HG03039 (cell line): ENCODE data around the gene ZNF839.
"Not testable (repeated sequence)": the region's sequence is repeated elsewhere in the genome, so short reads cannot be mapped to it uniquely, and the experiment has no call there.

Source experiments
- ATAC-seq: cut with Tn5 transposase; IDR thresholded peaks from one replicate; pipeline ENCODE4 v1.9.1; 2021; ENCODE audit warnings: mild to moderate bottlenecking, moderate library complexity; ENCODE audit not compliant: unreplicated experiment

Gene ZNF839

DNA sequence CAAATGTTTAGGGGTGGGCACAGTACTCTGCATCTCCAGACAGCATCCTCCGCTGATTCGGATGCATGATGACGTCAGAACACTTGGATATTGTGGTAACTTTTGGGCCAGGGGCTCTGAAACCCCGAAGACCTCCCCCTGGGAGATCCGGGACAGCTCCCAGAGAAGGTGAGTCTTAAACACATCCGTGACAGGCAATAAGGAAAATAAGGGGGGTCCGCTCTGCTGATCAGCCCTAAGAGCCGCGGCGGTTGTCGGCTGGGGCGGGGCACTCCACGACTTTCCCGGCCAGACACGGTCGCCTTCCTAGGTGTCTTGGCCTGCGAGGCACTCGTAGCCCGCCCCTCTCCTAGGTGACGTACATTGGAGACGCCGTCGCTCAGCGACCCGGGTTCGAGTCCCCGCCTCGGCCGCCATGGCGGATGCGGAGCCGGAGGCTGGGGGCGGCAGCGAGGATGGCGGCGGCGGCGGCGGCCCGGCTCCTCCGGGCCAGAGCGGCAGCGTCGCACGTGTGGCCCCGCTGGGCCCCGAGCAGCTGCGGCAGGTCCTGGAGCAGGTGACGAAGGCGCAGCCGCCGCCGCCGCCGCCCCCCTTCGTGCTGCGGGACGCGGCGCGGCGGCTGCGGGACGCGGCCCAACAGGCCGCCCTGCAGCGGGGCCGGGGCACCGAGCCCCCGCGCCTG lies at the start of gene ZNF839:
Gene ZNF839, plus strand, starts transcription at position 396 of the 682 bp plus-strand sequence. Its CDS starts 20 bp downstream, at position 416.
- ATAC-seq: peak; percentile 60

DNA sequence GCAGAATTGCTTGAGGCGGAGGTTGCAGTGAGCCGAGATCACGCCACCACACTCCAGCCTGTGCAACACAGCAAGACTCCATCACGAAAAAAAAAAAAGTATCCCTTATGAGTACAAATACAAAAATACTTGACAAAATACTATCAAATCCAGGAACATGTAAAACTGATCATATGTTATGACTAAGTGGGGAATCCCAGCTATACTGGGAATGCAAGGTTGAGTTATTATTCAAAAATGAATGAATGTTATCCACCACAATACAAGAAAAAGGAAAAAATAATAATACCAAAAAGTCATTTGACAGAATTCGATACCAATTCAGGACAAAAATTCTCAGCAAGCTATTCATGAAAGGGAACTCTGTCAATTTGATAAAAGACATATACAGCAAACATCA lies 47.2 kb upstream of the ZNF839 start:
- ATAC-seq: no peak

- ATAC-seq: no peak
Observed at GRCh38 chr14:102275866-102276265, 43.7 kb upstream of the ZNF839 start.

GRCh38 chr14:102277874-102278630 lies 41.5 kb upstream of the ZNF839 start:
- ATAC-seq: no peak

GRCh38 chr14:102278631-102278935 lies 41.0 kb upstream of the ZNF839 start:
- no peak for ATAC-seq

GRCh38 chr14:102279282-102279681 lies 40.3 kb upstream of the ZNF839 start:
- no peak for ATAC-seq

DNA sequence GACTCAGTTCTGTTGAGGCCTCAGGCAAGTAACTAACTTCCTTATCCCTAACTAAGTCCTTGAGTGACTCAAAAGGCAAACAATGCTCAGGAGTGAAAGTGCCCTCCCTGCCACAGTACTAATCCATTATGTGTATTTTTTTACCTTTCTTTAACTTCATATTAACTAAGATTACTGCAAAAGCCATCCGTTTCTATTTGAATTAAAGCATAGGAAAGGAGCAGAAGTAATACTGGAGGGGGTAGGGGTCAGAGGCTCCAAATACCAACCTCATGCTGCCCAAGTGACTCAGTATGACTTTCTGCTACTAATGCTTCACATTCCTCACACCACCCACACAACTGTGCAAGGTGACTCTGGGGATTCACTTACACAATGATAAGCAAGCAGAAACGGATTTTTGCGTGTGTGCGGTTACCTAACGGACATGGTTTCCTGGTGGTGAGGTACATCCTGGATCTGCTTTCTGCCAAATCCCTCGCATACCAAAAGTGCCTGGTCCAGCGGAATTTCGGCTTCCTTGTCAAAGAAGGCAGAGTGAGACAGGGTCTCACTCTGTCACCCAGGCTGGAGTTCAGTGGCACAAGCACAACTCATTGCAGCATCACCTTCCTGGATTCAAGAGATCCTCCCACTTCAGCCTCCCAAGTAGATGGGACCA lies 39.7 kb upstream of the ZNF839 start:
- no peak for ATAC-seq

GRCh38 chr14:102280376-102280962 lies 39.1 kb upstream of the ZNF839 start:
- ATAC-seq: no peak

DNA sequence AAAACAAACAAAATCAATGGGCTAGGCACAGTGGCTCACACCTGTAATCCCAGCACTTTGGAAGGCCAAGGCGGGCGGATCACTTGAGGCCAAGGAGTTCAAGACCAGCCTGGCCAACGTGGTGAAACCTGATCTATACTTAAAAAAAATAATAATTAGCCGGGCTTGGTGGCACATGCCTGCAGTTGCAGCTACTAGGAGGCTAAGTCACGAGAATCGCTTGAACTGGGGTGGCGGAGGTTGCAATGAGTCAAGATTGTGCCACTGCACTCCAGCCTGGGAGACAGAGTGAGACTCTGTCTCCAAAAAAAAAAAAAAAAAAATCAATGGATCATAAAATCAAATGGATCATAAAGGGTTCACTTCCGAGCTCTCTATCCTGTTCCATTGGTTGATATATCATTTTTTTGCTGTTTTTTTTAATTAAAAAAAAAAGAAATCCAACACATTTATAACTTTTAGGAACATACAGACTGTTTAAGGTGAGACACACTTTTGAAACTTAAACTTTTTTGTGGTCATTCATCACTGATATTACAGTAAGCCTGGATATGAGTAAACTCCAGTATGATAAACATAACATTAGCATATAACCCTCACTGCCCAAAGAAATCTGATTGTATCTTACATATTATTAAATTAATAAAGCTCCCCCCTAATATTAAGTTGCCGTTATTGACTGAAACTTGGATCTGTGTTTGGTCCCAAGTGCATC lies 36.6 kb upstream of the ZNF839 start:
- no peak for ATAC-seq

DNA sequence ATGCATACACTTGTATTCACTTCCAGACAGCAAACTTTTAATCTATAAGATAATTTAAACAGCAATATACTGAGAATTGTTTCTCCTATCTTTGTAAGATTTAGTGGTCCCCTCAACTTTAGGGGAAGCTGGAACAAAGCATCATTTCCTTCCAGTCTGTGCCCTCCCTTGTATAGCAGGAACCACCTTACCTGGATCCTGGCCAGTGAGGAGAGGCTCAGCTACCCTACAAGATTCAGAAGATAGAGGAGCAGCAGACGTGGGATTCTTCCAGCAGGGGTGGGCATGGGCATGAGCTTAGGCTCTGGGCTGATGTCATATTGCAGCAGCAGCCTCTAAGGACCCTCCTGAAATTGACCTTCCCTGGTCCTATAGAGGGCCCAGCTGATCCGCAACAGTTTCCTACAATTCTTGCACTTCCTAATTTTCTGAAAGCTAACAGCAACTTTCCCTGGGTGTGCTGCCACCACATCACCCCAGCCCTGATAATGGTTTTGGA lies 35.9 kb upstream of the ZNF839 start:
- ATAC-seq: no peak

DNA sequence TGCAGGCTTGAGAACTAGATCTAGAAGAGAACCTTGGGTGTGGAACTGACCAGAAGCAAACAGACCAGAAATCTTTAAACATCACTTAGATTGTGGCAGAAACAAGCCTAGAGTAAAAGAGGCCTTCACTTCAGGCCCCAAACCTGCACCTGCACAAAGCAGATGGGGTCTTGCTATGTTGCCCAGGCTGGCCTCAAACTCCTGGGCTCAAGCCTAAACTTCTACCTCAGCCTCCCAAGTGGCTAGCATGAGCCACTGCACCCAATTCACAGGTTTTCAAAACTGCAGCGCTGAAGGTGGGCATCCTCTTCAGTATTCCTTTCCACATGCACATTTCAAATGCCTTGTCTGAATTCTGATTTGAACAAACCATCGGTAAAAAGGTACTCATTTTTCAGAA lies 34.4 kb upstream of the ZNF839 start:
- no peak for ATAC-seq

- no peak for ATAC-seq
Observed at GRCh38 chr14:102288139-102288538, 31.4 kb upstream of the ZNF839 start.

GRCh38 chr14:102292441-102292840 lies 27.1 kb upstream of the ZNF839 start:
- ATAC-seq: no peak

DNA sequence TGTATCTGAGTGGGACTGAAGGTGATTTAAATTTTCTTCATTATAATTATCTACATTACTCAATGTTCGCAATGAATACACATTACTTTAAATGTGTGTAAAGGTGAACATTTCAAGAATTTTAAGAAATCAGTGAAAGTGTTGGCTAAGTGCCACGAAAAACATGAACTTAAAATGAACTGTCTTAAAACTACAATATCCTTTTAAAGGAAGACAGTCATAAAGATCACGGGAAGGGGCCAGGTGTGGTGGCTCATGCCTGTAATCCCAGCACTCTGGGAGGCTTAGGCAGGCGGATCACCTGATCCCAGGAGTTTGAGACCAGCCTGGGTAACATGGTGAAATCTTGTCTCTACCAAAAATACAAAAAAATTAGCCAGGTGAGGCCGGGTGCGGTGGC lies 25.8 kb upstream of the ZNF839 start:
- no peak for ATAC-seq

- ATAC-seq: no peak
Observed at GRCh38 chr14:102295270-102295669, 24.3 kb upstream of the ZNF839 start.

DNA sequence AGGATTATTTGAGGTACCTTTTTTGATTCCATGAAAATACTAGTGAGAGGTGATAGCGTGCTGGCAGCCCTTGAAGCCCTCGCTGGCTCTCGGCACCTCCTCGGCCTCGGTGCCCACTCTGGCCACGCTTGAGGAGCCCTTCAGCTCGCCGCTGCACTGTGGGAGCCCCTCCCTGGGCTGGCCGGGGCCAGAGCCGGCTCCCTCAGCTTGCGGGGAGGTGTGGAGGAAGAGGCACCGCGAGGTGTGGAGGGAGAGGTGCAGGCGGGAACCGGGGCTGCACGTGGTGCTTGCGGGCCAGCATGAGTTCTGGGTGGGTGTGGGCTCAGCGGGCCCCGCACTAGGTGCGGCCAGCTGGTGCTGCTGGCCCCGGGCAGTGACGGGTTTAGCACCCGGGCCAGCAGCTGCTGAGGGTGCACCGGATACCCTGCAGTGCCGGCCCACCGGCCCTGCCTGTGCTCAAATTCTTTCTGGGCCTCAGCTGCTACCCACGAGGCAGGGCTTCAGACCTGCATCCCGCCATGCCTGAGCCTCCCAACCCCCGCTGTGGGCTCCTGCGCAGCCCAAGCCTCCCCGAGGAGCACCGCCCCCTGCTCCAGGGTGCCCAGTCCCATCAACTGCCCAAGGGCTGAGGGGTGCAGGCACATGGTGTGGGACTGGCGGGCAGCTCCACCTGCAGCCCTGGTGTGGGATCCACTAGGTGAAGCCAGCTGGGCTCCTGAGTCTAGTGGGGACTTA lies 21.9 kb upstream of the ZNF839 start:
- ATAC-seq: no peak

DNA sequence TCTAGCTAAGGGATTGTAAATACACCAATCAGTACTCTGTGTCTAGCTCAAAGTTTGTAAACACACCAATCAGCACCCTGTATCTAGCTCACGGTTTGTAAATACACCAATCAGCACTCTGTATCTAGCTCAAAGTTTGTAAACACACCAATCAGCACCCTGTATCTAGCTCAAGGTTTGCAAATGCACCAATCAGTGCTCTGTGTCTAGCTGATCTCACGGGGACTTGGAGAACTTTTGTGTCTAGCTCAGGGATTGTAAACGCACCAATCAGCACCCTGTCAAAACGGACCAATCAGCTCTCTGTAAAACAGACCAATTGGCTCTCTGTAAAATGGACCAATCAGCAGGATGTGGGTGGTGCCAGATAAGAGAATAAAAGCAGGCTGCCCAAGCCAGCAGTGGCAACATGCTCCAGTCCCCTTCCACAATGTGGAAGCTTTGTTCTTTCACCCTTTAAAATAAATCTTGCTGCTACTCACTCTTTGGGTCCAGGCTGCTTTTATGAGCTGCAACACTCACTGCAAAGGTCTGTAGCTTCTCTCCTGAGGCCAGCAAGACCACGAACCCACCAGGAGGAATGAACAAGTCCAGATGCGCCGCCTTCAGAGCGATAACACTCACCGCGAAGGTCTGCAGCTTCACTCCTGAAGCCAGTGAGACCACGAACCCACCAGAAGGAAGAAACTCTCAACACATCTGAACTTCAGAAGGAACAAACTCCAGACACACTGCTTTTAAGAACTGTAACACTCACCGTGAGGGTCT lies 21.1 kb upstream of the ZNF839 start:
- not testable (repeated sequence) for ATAC-seq

DNA sequence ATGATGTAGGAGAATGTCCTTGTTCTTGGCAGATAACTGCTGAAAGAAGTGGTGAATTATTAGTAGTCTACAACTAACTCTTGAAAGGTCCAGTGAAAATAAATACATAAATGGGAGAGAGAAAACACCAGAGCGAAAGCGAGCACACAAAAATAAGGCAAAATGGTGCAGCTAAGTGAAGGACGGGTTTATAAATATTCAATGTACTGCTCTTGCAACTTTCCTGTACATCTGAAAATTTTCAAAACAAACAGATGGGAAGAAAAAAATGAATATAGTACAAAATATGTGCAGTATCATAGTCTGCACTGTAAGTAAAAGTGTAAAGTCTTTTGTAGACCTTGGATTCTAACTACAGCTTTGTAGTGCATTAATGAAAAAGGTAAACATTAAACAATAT lies 15.9 kb upstream of the ZNF839 start:
- ATAC-seq: no peak
